Measurements from ENCODE around the gene TAF1C.

GRCh38 chr16:84178146-84178765 is 8.6 kb downstream of the TAF1C start:
- TF ChIP-seq CTCF (conservative IDR thresholded peaks at IDR 0.05; ENCODE audit: low read depth, low read length) (no peak), SMC3 (IDR thresholded peaks at IDR 0.05; ENCODE audit: low read depth, low read length) (no peak)
